GM23338 (cell line): ENCODE data around the gene B4GALNT1.

Experiments
- CTCF ChIP-seq, 2 experiments: fragments of 200-600 bp in 1 of 2; sonication (generic) in 1 of 2; conservative IDR thresholded peaks; 2 replicates each; pipeline versions ENCODE4 v1.5.1 to v1.6.1; 2016 to 2017; ENCODE audit warnings: antibody characterized with exemption in 2 of 2, low read depth in 2 of 2, mild to moderate bottlenecking in 2 of 2, moderate library complexity in 1 of 2
- EZH2phosphoT487 ChIP-seq: fragments of 200-600 bp; sonication (generic); IDR thresholded peaks from one replicate; pipeline ENCODE4 v1.8.1; 2018; ENCODE audit warnings: antibody characterized with exemption; ENCODE audit not compliant: unreplicated experiment
- NANOG ChIP-seq: IDR thresholded peaks from 2 replicates; pipeline ENCODE4 v1.6.1; 2016; ENCODE audit warnings: antibody characterized with exemption, borderline replicate concordance
- POLR2AphosphoS5 ChIP-seq: IDR thresholded peaks from 2 replicates; pipeline ENCODE4 v1.6.1; 2016; ENCODE audit warnings: antibody characterized with exemption, low read depth

- TF ChIP-seq NANOG (no peak), CTCF (conservative IDR thresholded peaks at IDR 0.05; ENCODE audit: low read depth in 2 of 2) (no peak), EZH2phosphoT487 (no peak), POLR2AphosphoS5 (no peak)
Measured at GRCh38 chr12:57629897-57630471, 3.0 kb downstream of the B4GALNT1 start.
